ENCODE results near the gene MAPRE2. TPM values are rescaled to one million over a fixed set of nuclear protein-coding genes. Genes with fewer than 3 reads are reported as not detected.
A peak's percentile ranks its signal among the peaks of the same experiment; 100 is the strongest.

Gene MAPRE2
- total and polyA plus RNA-seq, 2 of the 13 experiments (the other 11 are each of a cell fraction or from before 2014, with no cell fraction given): 34.5 to 67.9 TPM

DNA sequence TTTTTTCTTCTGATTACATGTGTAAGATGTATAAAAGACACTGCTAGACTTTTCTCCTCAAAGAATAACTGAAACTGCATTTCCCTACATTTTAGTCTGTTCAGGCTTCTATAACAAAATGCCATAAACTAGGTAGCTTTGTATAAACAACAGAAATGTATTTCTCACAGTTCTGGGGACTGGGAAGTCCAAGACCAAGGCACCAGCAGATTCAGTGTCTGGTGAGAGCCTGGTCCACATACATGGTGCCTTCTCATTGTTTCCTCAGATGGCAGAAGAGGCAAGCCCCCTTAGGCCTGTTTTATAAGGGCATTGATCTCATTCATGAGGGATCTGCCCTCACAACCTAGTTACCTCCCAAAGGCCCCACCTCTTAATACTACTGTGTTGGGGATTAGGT is 71.5 kb downstream of the MAPRE2 start:
- H3K79me2 ChIP-seq (ENCODE audit: insufficient read depth, low read length): peaks cover 10% of the 10 kb centered on the region

More for the DNA sequence above, 71.5 kb downstream of the MAPRE2 start:
- no peak for ATAC-seq
- no peaks in the 10 kb centered on the region for H4K20me1 ChIP-seq (ENCODE audit: insufficient read depth, low read length)
- no peak for FAIRE-seq
- no peak overlapping the region for H3K27ac ChIP-seq (ENCODE audit: extremely low read length, insufficient read depth, low read length)
- H2AFZ ChIP-seq (ENCODE audit: low read length): no peak overlapping the region
- H3K9ac ChIP-seq (ENCODE audit: insufficient read depth, low read depth, low read length): no peak overlapping the region
- POLR2A ChIA-PET: no interaction called here
- CTCF ChIA-PET (ENCODE audit: low intra/inter-chr PET ratio, low total read pairs): no interaction called here
- no peaks in the 10 kb centered on the region for H3K27me3 ChIP-seq (ENCODE audit: control insufficient read depth in 1 of 2, insufficient read depth in 2 of 2, low read length in 2 of 2)
- H3K4me1 ChIP-seq (ENCODE audit: insufficient read depth, low read length): no peaks in the 10 kb centered on the region
- no TSS peak for BruUV-seq (replicated peaks)
- H3K9me3 ChIP-seq (ENCODE audit: low read length): no peaks in the 10 kb centered on the region
- TF ChIP-seq TRAFD1 (CRISPR knock-in tag; IDR thresholded peaks at IDR 0.05; ENCODE audit: borderline replicate concordance) (no peak), ZNF564 (CRISPR knock-in tag; IDR thresholded peaks at IDR 0.05) (peak; percentile 96; the same call in 1 of the 2 replicates), ZNF296 (CRISPR knock-in tag; conservative IDR thresholded peaks at IDR 0.05) (no peak), PLSCR1 (CRISPR knock-in tag; IDR thresholded peaks at IDR 0.05; ENCODE audit: borderline replicate concordance) (no peak)
- TF ChIP-seq, protein P1, sequence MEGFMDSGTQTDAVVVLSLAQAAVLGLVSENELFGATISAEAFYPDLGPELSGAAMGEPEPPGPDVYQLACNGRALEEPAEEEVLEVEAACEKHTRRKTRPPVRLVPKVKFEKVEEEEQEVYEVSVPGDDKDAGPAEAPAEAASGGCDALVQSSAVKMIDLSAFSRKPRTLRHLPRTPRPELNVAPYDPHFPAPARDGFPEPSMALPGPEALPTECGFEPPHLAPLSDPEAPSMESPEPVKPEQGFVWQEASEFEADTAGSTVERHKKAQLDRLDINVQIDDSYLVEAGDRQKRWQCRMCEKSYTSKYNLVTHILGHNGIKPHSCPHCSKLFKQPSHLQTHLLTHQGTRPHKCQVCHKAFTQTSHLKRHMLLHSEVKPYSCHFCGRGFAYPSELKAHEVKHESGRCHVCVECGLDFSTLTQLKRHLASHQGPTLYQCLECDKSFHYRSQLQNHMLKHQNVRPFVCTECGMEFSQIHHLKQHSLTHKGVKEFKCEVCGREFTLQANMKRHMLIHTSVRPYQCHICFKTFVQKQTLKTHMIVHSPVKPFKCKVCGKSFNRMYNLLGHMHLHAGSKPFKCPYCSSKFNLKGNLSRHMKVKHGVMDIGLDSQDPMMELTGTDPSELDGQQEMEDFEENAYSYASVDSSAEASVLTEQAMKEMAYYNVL (CRISPR knock-in tag; IDR thresholded peaks at IDR 0.05; ENCODE audit: borderline replicate concordance): no peak
- TF ChIP-seq, protein P2, sequence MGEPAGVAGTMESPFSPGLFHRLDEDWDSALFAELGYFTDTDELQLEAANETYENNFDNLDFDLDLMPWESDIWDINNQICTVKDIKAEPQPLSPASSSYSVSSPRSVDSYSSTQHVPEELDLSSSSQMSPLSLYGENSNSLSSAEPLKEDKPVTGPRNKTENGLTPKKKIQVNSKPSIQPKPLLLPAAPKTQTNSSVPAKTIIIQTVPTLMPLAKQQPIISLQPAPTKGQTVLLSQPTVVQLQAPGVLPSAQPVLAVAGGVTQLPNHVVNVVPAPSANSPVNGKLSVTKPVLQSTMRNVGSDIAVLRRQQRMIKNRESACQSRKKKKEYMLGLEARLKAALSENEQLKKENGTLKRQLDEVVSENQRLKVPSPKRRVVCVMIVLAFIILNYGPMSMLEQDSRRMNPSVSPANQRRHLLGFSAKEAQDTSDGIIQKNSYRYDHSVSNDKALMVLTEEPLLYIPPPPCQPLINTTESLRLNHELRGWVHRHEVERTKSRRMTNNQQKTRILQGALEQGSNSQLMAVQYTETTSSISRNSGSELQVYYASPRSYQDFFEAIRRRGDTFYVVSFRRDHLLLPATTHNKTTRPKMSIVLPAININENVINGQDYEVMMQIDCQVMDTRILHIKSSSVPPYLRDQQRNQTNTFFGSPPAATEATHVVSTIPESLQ (CRISPR knock-in tag; conservative IDR thresholded peaks at IDR 0.05): no peak
- no peak overlapping the region for H3K4me2 ChIP-seq (ENCODE audit: low read depth, low read length)
- no peak overlapping the region for H3K4me3 ChIP-seq (replicated peaks in 1 of 3; ENCODE audit: insufficient read depth in 1 of 3, low read depth in 2 of 3, low read length in 3 of 3)
- in situ Hi-C loops (cut with HindIII; ENCODE audit: extremely low pct_ligation_motif_present, low pct_unique_long_range_greater_than_20kb) (no loop called here), intact Hi-C loops (cut with micrococcal nuclease; ENCODE audit: unreplicated experiment) (no loop called here)
- DNase-seq (ENCODE audit: low spot score): no peak
- peaks cover 0 to 2% of the 10 kb centered on the region in 2 experiments; a peak in 1 of 5 replicates for H3K36me3 ChIP-seq (replicated peaks in 1 of 2; ENCODE audit: control insufficient read depth in 1 of 2, insufficient read depth in 2 of 2, low read length in 2 of 2)

All from HepG2 (cell line).